GM21367 (cell line): ENCODE measurements around the gene SPATA21.

Experiments
- ATAC-seq: cut with Tn5 transposase; IDR thresholded peaks from one replicate; pipeline ENCODE4 v1.9.1; 2021; ENCODE audit not compliant: unreplicated experiment

Gene SPATA21

DNA sequence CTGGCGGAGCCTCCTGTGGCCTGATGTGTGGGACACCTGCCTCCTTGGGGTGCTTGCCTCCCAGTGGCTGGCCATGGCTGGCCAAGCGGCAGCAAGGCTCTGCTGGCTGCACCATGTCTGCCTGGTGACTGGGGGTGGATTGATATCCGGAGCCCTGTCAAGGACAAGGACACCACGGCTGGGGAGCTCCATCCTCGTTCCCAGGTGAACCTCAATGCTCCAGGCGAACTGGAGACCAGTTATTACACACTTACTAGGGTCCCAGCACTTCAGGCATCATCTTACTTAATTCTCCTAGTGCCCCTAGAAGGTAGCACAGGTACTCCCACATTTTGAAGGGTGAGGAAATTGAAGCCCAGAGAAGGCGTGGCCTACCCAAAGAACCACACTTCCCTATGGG is 15.2 kb downstream of the SPATA21 start:
- ATAC-seq = no peak

DNA sequence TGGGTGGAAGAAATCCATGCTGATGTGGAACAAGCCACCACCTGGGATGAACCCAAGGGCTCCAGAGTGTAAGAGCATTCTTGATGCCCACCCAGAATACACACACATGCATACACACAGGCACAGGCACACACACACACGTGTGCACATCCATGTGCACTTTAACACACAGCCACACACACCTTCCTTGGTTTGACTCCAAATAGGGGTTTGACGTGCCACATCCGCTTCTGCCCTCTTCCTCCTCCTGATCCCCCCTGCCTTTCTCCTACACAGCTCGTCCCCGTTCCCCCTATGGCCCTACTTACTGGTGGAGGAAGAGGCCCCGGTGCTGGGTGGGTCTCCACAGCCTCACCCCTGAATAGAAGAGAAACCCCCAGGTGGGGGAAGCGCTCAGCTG is 16.0 kb downstream of the SPATA21 start:
- ATAC-seq = no peak

DNA sequence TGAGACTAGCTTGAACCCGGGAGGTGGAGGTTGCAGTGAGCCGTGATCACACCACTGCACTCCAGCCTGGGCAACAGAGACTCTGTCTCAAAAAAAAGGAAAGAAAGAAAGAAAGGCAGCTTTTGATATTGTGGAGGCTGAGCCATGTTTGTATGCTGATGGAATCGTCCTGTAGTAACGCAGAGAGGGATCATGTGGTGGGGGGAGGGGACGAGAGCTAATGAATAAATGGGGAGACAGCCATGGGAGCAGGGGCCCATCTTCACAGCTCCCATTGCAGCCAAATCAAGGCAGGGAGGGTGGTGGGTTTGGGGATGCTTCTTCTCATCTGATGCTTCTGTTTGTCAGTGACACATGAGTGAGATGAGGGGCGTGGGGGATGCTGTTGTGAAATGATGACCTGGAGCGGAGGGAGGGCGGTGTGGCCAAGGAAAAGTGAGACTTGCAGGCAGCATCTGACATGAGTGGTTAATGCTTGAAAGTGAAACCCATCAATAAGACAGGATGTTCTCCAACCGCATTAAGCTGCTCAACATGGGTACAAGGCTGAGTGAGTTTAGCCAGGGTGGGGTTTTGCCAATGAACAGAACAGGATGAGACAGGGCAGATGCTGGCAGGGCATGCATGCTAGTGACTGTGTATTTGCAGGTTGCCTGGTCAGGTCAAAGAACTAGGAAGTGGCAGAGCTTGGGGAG is 16.7 kb downstream of the SPATA21 start:
- ATAC-seq = peak; percentile 71

- ATAC-seq = no peak
Observed at GRCh38 chr1:16418823-16419425, 18.3 kb downstream of the SPATA21 start.

DNA sequence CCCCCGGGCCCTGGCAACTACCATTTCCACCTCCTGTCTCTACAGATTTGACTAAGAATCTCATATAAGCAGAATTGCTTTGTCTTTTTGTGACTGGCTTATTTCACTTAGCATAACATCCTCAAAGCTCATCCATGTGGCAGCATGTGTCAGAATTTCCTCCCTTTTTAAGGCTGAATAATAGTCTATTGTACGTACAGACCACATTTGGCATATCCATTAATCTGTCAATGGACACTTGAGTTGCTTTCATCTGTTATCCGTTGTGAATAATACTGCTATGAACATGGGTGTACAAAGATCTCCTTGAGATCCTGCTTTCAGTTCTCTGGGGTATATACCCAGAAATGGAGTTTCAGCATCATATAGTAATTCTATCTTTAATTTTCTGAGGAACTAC is 24.0 kb downstream of the SPATA21 start:
- no peak for ATAC-seq

DNA sequence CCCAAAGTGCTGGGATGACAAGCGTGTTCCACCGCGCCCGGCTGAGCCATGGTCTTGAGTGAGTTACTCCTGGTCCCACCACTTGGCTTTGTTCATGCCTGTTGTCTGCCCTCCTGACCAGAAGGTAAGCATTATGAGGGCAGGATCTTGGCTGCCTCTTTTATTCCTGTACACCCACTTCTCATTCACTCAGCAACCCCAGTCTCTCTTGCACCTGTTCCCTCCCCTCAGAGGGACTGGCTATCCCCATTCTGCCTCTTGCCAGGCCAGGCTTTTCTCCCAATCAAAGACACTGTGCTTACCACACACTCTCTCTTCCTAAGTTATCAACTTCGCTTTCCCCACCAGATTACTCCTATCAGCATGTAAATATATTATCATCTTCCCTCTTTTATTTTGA is 26.4 kb downstream of the SPATA21 start:
- ATAC-seq = no peak

GRCh38 chr1:16409536-16410152 is 27.6 kb downstream of the SPATA21 start:
- no peak for ATAC-seq

GRCh38 chr1:16406868-16407267 is 30.4 kb downstream of the SPATA21 start:
- no peak for ATAC-seq

- no peak for ATAC-seq
Observed at GRCh38 chr1:16405441-16405840, 31.8 kb downstream of the SPATA21 start.

DNA sequence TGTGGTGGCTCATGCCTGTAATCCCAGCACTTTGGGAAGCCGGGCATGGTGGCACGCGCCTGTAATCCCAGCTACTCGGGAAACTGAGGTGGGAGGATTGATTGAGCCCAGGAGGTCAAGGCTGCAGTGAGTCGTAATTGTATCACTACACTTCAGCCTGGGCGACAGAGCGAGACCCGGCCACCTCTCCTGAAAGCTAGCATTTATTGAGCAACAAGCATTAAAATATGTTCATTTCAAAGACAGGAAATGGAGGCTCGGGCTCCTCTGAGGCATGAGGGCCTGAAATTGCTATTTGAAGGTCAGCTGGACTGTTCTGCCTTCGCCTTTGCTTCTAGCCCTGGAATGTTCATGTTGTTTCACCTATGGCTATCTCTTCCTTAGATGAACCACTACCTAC is 34.5 kb downstream of the SPATA21 start:
- no peak for ATAC-seq

GRCh38 chr1:16398371-16398953 is 38.8 kb downstream of the SPATA21 start:
- ATAC-seq = no peak

DNA sequence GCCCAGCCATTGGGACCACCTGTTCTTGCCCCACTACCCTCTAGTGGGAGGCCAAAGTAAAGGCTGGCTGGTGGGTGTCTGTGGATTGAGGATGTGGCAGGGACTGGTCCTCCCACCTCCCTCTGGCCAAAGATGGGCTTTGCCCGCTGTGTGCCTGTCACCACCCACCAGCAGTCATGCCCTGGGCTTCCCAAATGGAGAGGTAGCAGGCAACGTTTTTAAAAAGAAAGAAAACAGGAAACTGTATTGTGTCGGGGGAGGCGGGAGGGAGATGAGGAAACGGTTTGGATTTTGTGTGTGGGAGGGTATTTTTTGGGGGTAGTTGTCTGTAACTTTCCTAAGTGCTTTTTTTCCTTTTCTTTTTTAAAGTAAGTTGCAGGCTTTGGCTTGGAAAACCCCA is 40.1 kb downstream of the SPATA21 start:
- ATAC-seq = no peak

GRCh38 chr1:16396591-16396990 is 40.6 kb downstream of the SPATA21 start:
- ATAC-seq = no peak

GRCh38 chr1:16394977-16395376 is 42.2 kb downstream of the SPATA21 start:
- ATAC-seq = no peak

GRCh38 chr1:16393570-16394521 is 43.4 kb downstream of the SPATA21 start:
- ATAC-seq = no peak

DNA sequence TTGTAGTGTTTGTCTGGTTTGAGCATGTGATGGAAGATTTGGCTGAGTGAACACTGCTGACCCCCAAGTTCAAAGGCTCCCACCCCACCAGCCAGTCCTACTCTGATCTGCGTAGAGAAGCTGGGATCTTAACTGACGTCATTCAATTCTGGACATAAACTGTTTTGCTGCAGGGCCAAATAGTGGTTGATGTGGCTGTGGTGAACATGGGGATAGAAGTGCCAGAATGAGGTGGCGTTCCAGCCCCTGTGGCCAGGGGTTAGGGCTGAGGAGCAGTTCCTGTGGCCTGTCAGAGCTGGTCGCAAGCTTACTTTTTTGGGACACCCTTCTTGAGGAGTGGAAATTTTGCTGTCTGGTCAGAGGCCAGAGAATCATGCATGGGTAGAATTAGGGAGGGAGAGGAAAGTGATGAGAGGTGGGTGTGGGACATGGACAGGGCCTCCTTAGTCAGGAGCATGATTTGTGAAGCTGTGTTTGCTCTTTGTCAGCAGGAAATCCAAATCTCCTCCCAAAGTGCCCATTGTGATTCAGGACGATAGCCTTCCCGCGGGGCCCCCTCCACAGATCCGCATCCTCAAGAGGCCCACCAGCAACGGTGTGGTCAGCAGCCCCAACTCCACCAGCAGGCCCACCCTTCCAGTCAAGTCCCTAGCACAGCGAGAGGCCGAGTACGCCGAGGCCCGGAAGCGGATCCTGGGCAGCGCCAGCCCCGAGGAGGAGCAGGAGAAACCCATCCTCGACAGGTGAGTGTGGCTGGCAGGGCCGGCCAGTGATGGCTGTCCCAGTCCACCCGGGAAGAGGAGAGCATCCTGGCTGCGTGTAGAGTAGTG is 44.3 kb downstream of the SPATA21 start:
- ATAC-seq = no peak

GRCh38 chr1:16391411-16391810 is 45.8 kb downstream of the SPATA21 start:
- ATAC-seq = no peak

GRCh38 chr1:16387201-16388188 is 49.7 kb downstream of the SPATA21 start:
- ATAC-seq = peak; percentile 36
